ENCODE results near the gene ST7L.

ST7L gene

GRCh38 chr1:112536561-112536960 lies 82.4 kb downstream of the ST7L start:
- TF ChIP-seq CTCF (IDR thresholded peaks at IDR 0.05; ENCODE audit: low read depth, low read length), result no peak
- in situ Hi-C loops (cut with HindIII; ENCODE audit: low sequenced_read_pairs), result no loop called here
- no peak overlapping the region for H3K4me3 ChIP-seq (ENCODE audit: low read depth, low read length)
- no peak for DNase-seq (ENCODE audit: low read depth, low spot score)

GRCh38 chr1:112533029-112533428 lies 85.9 kb downstream of the ST7L start:
- no peak overlapping the region for H3K4me3 ChIP-seq (ENCODE audit: low read depth, low read length)
- no peak for TF ChIP-seq CTCF (IDR thresholded peaks at IDR 0.05; ENCODE audit: low read depth, low read length)
- peak; percentile 84 for DNase-seq (ENCODE audit: low read depth, low spot score)
- in situ Hi-C loops (cut with HindIII; ENCODE audit: low sequenced_read_pairs), result no loop called here

GRCh38 chr1:112532064-112532463 lies 86.9 kb downstream of the ST7L start:
- DNase-seq (ENCODE audit: low read depth, low spot score), result no peak
- in situ Hi-C loops (cut with HindIII; ENCODE audit: low sequenced_read_pairs), result no loop called here
- no peak for TF ChIP-seq CTCF (IDR thresholded peaks at IDR 0.05; ENCODE audit: low read depth, low read length)
- H3K4me3 ChIP-seq (ENCODE audit: low read depth, low read length), result no peak overlapping the region

GRCh38 chr1:112530832-112531231 lies 88.1 kb downstream of the ST7L start:
- in situ Hi-C loops (cut with HindIII; ENCODE audit: low sequenced_read_pairs), result no loop called here
- DNase-seq (ENCODE audit: low read depth, low spot score), result no peak
- no peak overlapping the region for H3K4me3 ChIP-seq (ENCODE audit: low read depth, low read length)
- no peak for TF ChIP-seq CTCF (IDR thresholded peaks at IDR 0.05; ENCODE audit: low read depth, low read length)

- TF ChIP-seq CTCF (IDR thresholded peaks at IDR 0.05; ENCODE audit: low read depth, low read length), result no peak
- in situ Hi-C loops (cut with HindIII; ENCODE audit: low sequenced_read_pairs), result no loop called here
- DNase-seq (ENCODE audit: low read depth, low spot score), result peak; percentile 50
- no peak overlapping the region for H3K4me3 ChIP-seq (ENCODE audit: low read depth, low read length)
Observed at GRCh38 chr1:112529301-112529700, 89.6 kb downstream of the ST7L start.

- TF ChIP-seq CTCF (IDR thresholded peaks at IDR 0.05; ENCODE audit: low read depth, low read length), result no peak
- in situ Hi-C loops (cut with HindIII; ENCODE audit: low sequenced_read_pairs), result no loop called here
- DNase-seq (ENCODE audit: low read depth, low spot score), result no peak
- no peak overlapping the region for H3K4me3 ChIP-seq (ENCODE audit: low read depth, low read length)
Observed at GRCh38 chr1:112528076-112528475, 90.9 kb downstream of the ST7L start.
